HCT116 (cell line): ENCODE results near the gene NFKB2. TPM values are rescaled to one million over a fixed set of nuclear protein-coding genes. Genes with fewer than 3 reads are reported as not detected.

Experiments used
- ATAC-seq: fragments of 200-7000 bp; cut with Tn5 transposase; 2 replicates; pipeline ENCODE4 v1.9.1; 2020; ENCODE audit warnings: mild to moderate bottlenecking, moderate library complexity
- Bru-seq: library from RNA; stranded (reverse); fragments of 400-500 nt; gene quantifications from one replicate; lab custom pipeline; 2021; lab: Mats Ljungman, UMichigan
- BruChase-seq, 2 experiments: library from RNA; stranded (reverse); fragments of 400-500 nt; gene quantifications; one replicate each; lab custom pipeline; 2021; lab: Mats Ljungman, UMichigan
- BruUV-seq: library from RNA; stranded (reverse); fragments of 400-500 nt; replicated peaks from 2 replicates; lab custom pipeline; 2021; lab: Mats Ljungman, UMichigan
- CTCF ChIA-PET: fragments of 300-600 bp; sonication (Branson Sonifier 250); formaldehyde crosslinking; loops from one replicate; lab custom pipeline; 2021; ENCODE audit warnings: antibody characterized with exemption; lab: Charles Lee
- POLR2A ChIA-PET: fragments of 300-600, 350-600 bp; sonication (Branson Sonifier 250); formaldehyde crosslinking; loops from one replicate; lab custom pipeline; 2021; ENCODE audit warnings: antibody characterized with exemption; lab: Charles Lee
- RAD21 ChIA-PET, 2 experiments: fragments of 300-600 bp; sonication (Branson Sonifier 250); formaldehyde crosslinking; loops; one replicate each; lab custom pipeline; 2023; ENCODE audit warnings: low total read pairs in 2 of 2; ENCODE audit not compliant: uncharacterized antibody in 2 of 2, unreplicated experiment in 2 of 2, low non-redundant PET in 1 of 2; lab: Charles Lee
- DNase-seq: peaks from one replicate; pipeline ENCODE4 v3.0.0-alpha.2; 2010; ENCODE audit warnings: low read depth, low spot score
- H2AFZ ChIP-seq: fragments of 200-600 bp; shearing (Covaris generic), sonication (generic); 2 replicates; pipeline ENCODE4 v1.6.1; 2017; ENCODE audit warnings: low read depth, mixed run types, mixed read lengths, antibody characterized with exemption, low read length; ENCODE audit not compliant: poor library complexity, severe bottlenecking
- H3K27ac ChIP-seq: 2 replicates; pipeline ENCODE4 v1.5.1; 2012; ENCODE audit warnings: low read depth, low read length
- H3K27me3 ChIP-seq: fragments of 200-600 bp; sonication (generic); 2 replicates; pipeline ENCODE4 v1.6.1; 2016; ENCODE audit warnings: mixed run types, low read length, mixed read lengths; ENCODE audit not compliant: insufficient read depth
- H3K36me3 ChIP-seq, 2 experiments: fragments of 200-500 bp in 1 of 2; fragments of 200-600 bp in 1 of 2; sonication (Bioruptor generic) in 1 of 2; sonication (generic) in 1 of 2; 2 replicates each; pipeline versions ENCODE4 v1.5.1 to v1.6.1; 2014 to 2016; ENCODE audit warnings: low read length in 2 of 2, inconsistent platforms in 1 of 2, mixed read lengths in 1 of 2, mixed run types in 1 of 2; ENCODE audit not compliant: insufficient read depth in 2 of 2, control insufficient read depth in 1 of 2
- H3K4me1 ChIP-seq, 2 experiments: fragments of 200-600 bp in 1 of 2; sonication (generic) in 1 of 2; 2 replicates each; pipeline versions ENCODE4 v1.5.1 to v1.6.1; 2012 to 2017; ENCODE audit warnings: low read length in 2 of 2, inconsistent platforms in 1 of 2, mild to moderate bottlenecking in 1 of 2, mixed read lengths in 1 of 2, mixed run types in 1 of 2, moderate library complexity in 1 of 2; ENCODE audit not compliant: insufficient read depth in 2 of 2, control insufficient read depth in 1 of 2
- H3K4me2 ChIP-seq: fragments of 200-600 bp; sonication (generic); 2 replicates; pipeline ENCODE4 v1.6.1; 2017; ENCODE audit warnings: mixed run types, low read length, mixed read lengths
- H3K4me3 ChIP-seq, 2 experiments: fragments of 200-600 bp in 1 of 2; sonication (generic) in 1 of 2; replicated peaks in 1 of 2; 2 replicates each; pipeline ENCODE4 v1.5.1; 2011 to 2016; ENCODE audit warnings: low read length in 2 of 2, control low read depth in 1 of 2, low read depth in 1 of 2, mild to moderate bottlenecking in 1 of 2, mixed read lengths in 1 of 2, mixed run types in 1 of 2
- H3K79me2 ChIP-seq: fragments of 200-600 bp; sonication (generic); 2 replicates; pipeline ENCODE4 v1.6.1; 2017; ENCODE audit warnings: mild to moderate bottlenecking, mixed run types, low read length, moderate library complexity, mixed read lengths; ENCODE audit not compliant: insufficient read depth
- H3K9ac ChIP-seq: fragments of 200-600 bp; sonication (generic); 2 replicates; pipeline ENCODE4 v1.6.1; 2016; ENCODE audit warnings: low read length, mixed read lengths
- H3K9me2 ChIP-seq: fragments of 200-600 bp; sonication (generic), shearing (Covaris generic); 2 replicates; pipeline ENCODE4 v1.6.1; 2017; ENCODE audit warnings: mixed run types, mild to moderate bottlenecking, moderate library complexity; ENCODE audit not compliant: insufficient read depth
- H3K9me3 ChIP-seq, 2 experiments: fragments of 200-500 bp in 1 of 2; fragments of 200-600 bp in 1 of 2; sonication (Bioruptor generic) in 1 of 2; sonication (generic) in 1 of 2; 2 replicates each; pipeline ENCODE4 v1.6.1; 2014 to 2017; ENCODE audit warnings: low read length in 2 of 2, mixed read lengths in 2 of 2, inconsistent platforms in 1 of 2, low read depth in 1 of 2, mild to moderate bottlenecking in 1 of 2, mixed run types in 1 of 2, moderate library complexity in 1 of 2; ENCODE audit not compliant: control insufficient read depth in 1 of 2, insufficient read depth in 1 of 2
- H4K20me1 ChIP-seq: fragments of 200-600 bp; sonication (generic), shearing (Covaris generic); 2 replicates; pipeline ENCODE4 v1.6.1; 2017; ENCODE audit warnings: mixed run types, mild to moderate bottlenecking, moderate library complexity; ENCODE audit not compliant: insufficient read depth
- CEBPB ChIP-seq: IDR thresholded peaks from 2 replicates; pipeline ENCODE4 v1.6.1; 2012; ENCODE audit warnings: low read depth
- POLR2AphosphoS5 ChIP-seq: IDR thresholded peaks from 2 replicates; pipeline ENCODE4 v1.6.1; 2011; ENCODE audit warnings: mild to moderate bottlenecking, low read depth, low read length, moderate library complexity
- intact Hi-C: fragments of 100-400 bp; cut with micrococcal nuclease; formaldehyde crosslinking; loops from 2 replicates; pipeline ENCODE4 v1.10.0; 2022
- long read RNA-seq: library from polyadenylated mRNA; unstranded; transcript quantifications from one replicate; pipeline ENCODE4 v2.0.0, GENCODE V29; 2021; ENCODE audit not compliant: unreplicated experiment
- polyA plus RNA-seq: library from polyadenylated mRNA; unstranded; fragments of >200 nt; gene quantifications from 2 replicates; pipeline ENCODE4 v1.2.1, GENCODE V29; 2012; ENCODE audit warnings: missing spikeins
- total RNA-seq: library from RNA; stranded (reverse); gene quantifications from one replicate; pipeline ENCODE4 v1.2.1, GENCODE V29; 2021; ENCODE audit not compliant: unreplicated experiment

The NFKB2 gene
- 115 TPM for total RNA-seq
- polyA plus RNA-seq, result 111 and 133 TPM in 2 replicates
- percentile 83 among the genes with signal in this experiment for Bru-seq, nascent RNA
- BruChase-seq, experiment 1, labeled RNA remaining after a 6-hour chase, result percentile 94 among the genes with signal in this experiment
- BruChase-seq, experiment 2, labeled RNA remaining after a 2-hour chase, result percentile 91 among the genes with signal in this experiment
- long read RNA-seq, transcript NFKB2-204 (23 exons, 3,416 nt), result minor isoform, 11 of 164 reads
- long read RNA-seq, transcript NFKB2-201 (23 exons, 3,011 nt), result major isoform, 12 of 164 reads
- long read RNA-seq, partial matches to known transcripts, result 109 of 164 reads
- long read RNA-seq, other reads (novel, unspliced or antisense), result 32 of 164 reads

- Histone ChIP-seq H3K9me3 (no peaks in the 10 kb centered on the region), H3K79me2 (peaks cover 13% of the 10 kb centered on the region; the same call in 1 of the 2 replicates), H3K36me3 (peaks cover 6 to 20% of the 10 kb centered on the region in 2 experiments; a peak in 3 of 4 replicates), H3K9ac (peak within 1 kb of the TSS; percentile 91), H3K9me2 (no peaks in the 10 kb centered on the region), H3K27me3 (no peaks in the 10 kb centered on the region), H3K27ac (peak within 1 kb of the TSS; percentile 77), H4K20me1 (no peaks in the 10 kb centered on the region), H3K4me3 (peak within 1 kb of the TSS; percentile 75 to 92), H3K4me1 (peaks cover 20 to 62% of the 10 kb centered on the region in 2 experiments), H3K4me2 (peak within 1 kb of the TSS; percentile 99), H2AFZ (no peak within 1 kb of the TSS)
- POLR2A ChIA-PET, result interaction anchor here (0.9 to 2.8 kb wide), 7 partner anchors 9 to 226 kb away, joined by 3 to 14 read pairs (median 3); no protein-coding TSS in a partner anchor
- DNase-seq (peak; percentile 72), ATAC-seq (peak; percentile 35)
- CTCF ChIA-PET, result interaction anchor here (1.4 to 9.3 kb wide), 9 partner anchors 9 to 227 kb away, joined by 3 to 154 read pairs (median 22); partner anchors contain the start of genes ELOVL3 and FBXL15
- TF ChIP-seq POLR2AphosphoS5, result peak; percentile 90
- TF ChIP-seq CEBPB, result no peak
- RAD21 ChIA-PET, result interaction anchor here in 1 of 2 experiments (1.2 to 2.2 kb wide), 2 partner anchors 25 to 165 kb away, joined by 5 to 7 read pairs; partner anchors contain the start of gene FBXL15
- BruUV-seq, result no TSS peak
- intact Hi-C loops, result loop anchor here (2.0 kb wide), 4 partner anchors 55 to 227 kb away; partner anchors contain the start of gene C10orf95
Measured at GRCh38 chr10:102395400-102396316, at the start of gene NFKB2. TSS of gene NFKB2 (plus strand) at chr10:102395705. CDS start at chr10:102395960, 255 bp downstream.
